Progenitor cell of endocrine pancreas (in vitro differentiated cells): Measurements from ENCODE around the gene TCERG1L. TPM values are rescaled to one million over a fixed set of nuclear protein-coding genes. Genes with fewer than 3 reads are reported as not detected.
A peak's percentile ranks its signal among the peaks of the same experiment; 100 is the strongest.
"Not testable (repeated sequence)": the region's sequence is repeated elsewhere in the genome, so short reads cannot be mapped to it uniquely, and the experiment has no call there.

Experiments
- DNase-seq: peaks from one replicate; pipeline ENCODE4 v3.0.0; 2021; ENCODE audit warnings: low spot score; ENCODE audit not compliant: unreplicated experiment
- H3K27ac Mint-ChIP-seq: 2 replicates; pipeline ENCODE4 v1.8.0; 2021; ENCODE audit warnings: mild to moderate bottlenecking, moderate library complexity, mixed read lengths
- H3K27me3 Mint-ChIP-seq: 2 replicates; pipeline ENCODE4 v1.8.0; 2021; ENCODE audit warnings: mixed read lengths
- H3K36me3 Mint-ChIP-seq: 2 replicates; pipeline ENCODE4 v1.8.0; 2022; ENCODE audit warnings: mixed read lengths; ENCODE audit not compliant: insufficient read depth
- H3K4me1 Mint-ChIP-seq: 2 replicates; pipeline ENCODE4 v1.8.0; 2021; ENCODE audit warnings: low read depth, mixed read lengths
- H3K4me3 Mint-ChIP-seq: 2 replicates; pipeline ENCODE4 v1.8.0; 2021; ENCODE audit warnings: low read depth, mild to moderate bottlenecking, moderate library complexity, mixed read lengths
- H3K9me3 Mint-ChIP-seq: 2 replicates; pipeline ENCODE4 v1.8.0; 2021; ENCODE audit warnings: low read depth, mixed read lengths
- total RNA-seq: library from RNA; stranded (reverse); gene quantifications from 2 replicates; pipeline ENCODE4 v1.2.1, GENCODE V29; 2021
- TF ChIP-seq, protein P1 (sequence below): fragments of 200-600 bp; sonication (generic); IDR thresholded peaks from one replicate; pipeline ENCODE4 v1.5.0; 2021; ENCODE audit warnings: antibody characterized with exemption, mild to moderate bottlenecking; ENCODE audit not compliant: unreplicated experiment

TCERG1L gene
- total RNA-seq, 1 donor from 2014 or later = 0.53 TPM

DNA sequence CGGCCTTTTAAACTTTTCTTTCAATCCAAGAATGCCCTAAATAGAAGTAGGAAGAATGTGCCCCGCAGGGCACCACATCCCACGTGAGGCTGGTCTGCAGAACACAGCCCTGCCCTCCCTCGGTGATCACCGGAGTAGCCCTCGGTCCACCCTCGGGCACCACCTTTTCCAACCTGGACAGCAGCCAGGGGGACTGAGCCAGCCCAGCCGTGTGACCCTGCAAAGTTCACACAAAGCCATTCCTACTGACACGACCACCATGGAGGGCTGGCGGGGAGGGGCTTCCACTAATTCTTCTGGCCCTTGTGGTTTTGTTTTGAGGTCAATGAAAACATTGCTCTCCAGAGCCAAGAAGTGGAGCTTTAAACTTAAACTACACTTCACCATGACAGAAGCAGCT, 132.2 kb downstream of the TCERG1L start:
- no peaks in the 10 kb centered on the region for H3K36me3 Mint-ChIP-seq

DNA sequence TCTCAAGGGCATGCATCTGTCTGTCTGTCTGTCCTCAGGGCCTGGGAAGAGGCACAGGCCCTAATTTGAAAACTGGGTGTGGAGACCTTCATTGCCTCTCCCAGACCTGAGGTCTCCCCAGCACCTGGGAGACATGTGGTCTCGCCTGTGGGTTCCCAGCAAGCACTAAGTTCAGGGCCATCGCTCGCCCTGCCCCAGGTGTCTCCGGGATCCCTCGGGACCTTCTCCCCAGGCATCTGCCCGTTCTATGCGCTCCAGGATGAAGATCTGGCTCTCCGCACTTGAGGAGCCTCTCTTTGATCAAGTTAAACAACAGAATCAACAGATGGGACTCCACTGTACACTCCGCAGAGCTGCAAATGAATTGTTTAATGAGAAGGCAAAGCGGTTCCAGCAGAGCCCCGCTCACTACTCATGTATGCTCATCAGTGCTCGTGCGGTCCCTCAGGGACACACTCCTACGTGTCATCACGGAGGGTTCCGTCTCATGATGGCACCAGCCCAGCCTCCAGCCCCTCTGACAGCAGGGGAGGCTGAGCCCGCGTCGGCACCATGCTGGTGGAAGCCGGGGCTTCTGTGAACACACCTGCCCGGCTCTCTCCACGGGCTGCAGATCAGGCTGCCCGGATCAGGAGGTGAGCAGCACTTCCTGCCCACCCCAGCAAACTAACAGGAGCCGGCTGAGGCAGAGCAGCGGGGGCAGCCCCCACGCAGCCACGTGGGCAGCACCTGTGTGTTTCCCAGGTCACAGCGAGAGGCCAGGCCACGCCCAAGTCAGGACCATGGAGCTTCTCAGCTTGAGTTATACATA, 132.8 kb downstream of the TCERG1L start:
- peaks cover 7% of the 10 kb centered on the region for H3K27me3 Mint-ChIP-seq
- H3K27ac Mint-ChIP-seq = no peak overlapping the region
- TF ChIP-seq, protein P1, sequence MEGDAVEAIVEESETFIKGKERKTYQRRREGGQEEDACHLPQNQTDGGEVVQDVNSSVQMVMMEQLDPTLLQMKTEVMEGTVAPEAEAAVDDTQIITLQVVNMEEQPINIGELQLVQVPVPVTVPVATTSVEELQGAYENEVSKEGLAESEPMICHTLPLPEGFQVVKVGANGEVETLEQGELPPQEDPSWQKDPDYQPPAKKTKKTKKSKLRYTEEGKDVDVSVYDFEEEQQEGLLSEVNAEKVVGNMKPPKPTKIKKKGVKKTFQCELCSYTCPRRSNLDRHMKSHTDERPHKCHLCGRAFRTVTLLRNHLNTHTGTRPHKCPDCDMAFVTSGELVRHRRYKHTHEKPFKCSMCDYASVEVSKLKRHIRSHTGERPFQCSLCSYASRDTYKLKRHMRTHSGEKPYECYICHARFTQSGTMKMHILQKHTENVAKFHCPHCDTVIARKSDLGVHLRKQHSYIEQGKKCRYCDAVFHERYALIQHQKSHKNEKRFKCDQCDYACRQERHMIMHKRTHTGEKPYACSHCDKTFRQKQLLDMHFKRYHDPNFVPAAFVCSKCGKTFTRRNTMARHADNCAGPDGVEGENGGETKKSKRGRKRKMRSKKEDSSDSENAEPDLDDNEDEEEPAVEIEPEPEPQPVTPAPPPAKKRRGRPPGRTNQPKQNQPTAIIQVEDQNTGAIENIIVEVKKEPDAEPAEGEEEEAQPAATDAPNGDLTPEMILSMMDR = no peak
- no peaks in the 10 kb centered on the region for H3K4me1 Mint-ChIP-seq
- DNase-seq = peak; percentile 5
- no peak overlapping the region for H3K4me3 Mint-ChIP-seq
- no peaks in the 10 kb centered on the region for H3K36me3 Mint-ChIP-seq
- H3K9me3 Mint-ChIP-seq = no peaks in the 10 kb centered on the region

More for the DNA sequence above, 132.2 kb downstream of the TCERG1L start:
- Mint-ChIP-seq H3K4me3 (no peak overlapping the region), H3K27ac (no peak overlapping the region), H3K9me3 (no peaks in the 10 kb centered on the region), H3K4me1 (no peaks in the 10 kb centered on the region), H3K27me3 (peaks cover 7% of the 10 kb centered on the region)
- TF ChIP-seq, protein P1 = no peak
- peak; percentile 8 for DNase-seq

DNA sequence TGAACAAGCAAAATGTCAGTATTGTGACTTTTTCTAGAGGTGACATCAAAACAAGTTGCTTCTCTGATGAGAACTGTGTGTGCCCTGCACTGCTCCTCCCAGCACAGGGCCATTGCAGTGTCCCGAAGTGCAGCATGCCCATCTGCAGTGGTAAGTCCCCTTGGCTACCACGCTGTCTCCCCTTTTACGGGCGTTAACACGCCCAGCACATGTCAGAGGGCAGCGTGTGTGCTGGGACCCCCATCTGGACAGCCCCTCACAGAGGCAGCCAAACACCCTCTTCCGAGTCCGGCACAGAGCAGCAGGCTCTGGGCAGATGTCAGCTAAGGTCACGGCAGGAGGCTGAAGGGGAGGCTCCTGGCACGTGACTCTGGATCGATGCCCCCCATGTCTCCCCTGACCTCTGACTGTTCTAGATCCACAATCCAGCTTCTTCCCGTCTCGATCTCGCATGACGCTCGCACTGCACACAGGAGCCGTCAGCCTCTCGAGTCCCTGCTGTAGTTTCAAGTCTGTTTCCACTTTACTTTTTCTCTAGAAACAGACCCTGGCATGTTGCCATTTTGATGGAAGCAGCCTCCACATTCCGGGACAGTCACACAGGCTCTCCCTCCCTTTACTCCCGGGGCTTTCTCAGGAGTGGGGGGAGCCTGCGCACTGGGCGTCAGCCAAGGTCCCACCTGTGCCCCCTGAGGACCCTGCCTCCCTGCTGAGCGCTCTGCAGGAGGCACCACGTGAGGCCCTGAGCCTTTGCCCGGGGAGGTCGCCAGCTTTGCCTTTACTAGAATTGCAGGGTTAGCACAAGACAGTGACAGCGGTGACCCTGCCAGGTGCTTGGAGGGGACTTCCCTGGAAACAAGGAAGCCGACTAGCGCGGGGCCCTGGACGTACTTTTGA, 133.8 kb downstream of the TCERG1L start:
- TF ChIP-seq, protein P1 = no peak
- peak; percentile 4 for DNase-seq
- H3K9me3 Mint-ChIP-seq = no peaks in the 10 kb centered on the region
- H3K4me1 Mint-ChIP-seq = no peaks in the 10 kb centered on the region
- H3K27me3 Mint-ChIP-seq = peaks cover 7% of the 10 kb centered on the region
- no peak overlapping the region for H3K27ac Mint-ChIP-seq
- H3K4me3 Mint-ChIP-seq = no peak overlapping the region
- no peaks in the 10 kb centered on the region for H3K36me3 Mint-ChIP-seq

DNA sequence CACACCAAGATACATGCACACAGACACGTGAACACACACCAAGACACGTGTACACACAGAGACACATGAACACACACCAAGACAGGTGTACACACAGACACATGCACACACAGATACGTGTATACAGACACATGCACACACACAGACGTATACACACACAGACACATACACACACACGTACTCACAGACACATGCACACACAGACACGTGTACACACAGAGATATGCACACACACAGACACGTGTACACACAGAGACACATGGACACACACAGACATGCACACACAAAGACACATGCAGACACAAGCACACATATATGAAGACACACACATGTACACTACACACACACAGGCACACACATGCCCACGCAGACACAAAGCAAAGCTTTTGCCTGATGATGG, 134.6 kb downstream of the TCERG1L start:
- no peaks in the 10 kb centered on the region for H3K36me3 Mint-ChIP-seq
- no peak overlapping the region for H3K4me3 Mint-ChIP-seq
- H3K9me3 Mint-ChIP-seq = no peaks in the 10 kb centered on the region
- no peak overlapping the region for H3K27ac Mint-ChIP-seq
- TF ChIP-seq, protein P1 = no peak
- DNase-seq = peak; percentile 1
- no peaks in the 10 kb centered on the region for H3K4me1 Mint-ChIP-seq
- H3K27me3 Mint-ChIP-seq = peaks cover 7% of the 10 kb centered on the region

DNA sequence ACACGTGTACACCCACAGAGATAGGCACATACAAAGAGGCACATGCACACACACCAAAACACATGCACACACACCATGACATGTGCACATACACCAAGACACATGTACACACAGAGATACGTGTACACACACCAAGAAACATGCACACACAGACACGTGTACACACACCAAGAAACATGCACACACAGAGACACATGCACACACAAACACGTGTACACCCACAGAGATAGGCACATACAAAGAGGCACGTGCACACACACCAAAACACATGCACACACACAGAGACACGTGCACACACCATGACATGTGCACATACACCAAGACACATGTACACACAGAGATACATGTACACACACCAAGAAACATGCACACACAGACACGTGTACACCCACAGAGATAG, 135.2 kb downstream of the TCERG1L start:
- DNase-seq, H3K4me3 Mint-ChIP-seq, H3K27ac Mint-ChIP-seq, H3K27me3 Mint-ChIP-seq, H3K36me3 Mint-ChIP-seq, H3K9me3 Mint-ChIP-seq, H3K4me1 Mint-ChIP-seq: not testable (repeated sequence)
